HEK293T (cell line): ENCODE measurements around the gene RAPGEF3.

ENCODE experiments used
- CTCF ChIA-PET: fragments of 350-600 bp; formaldehyde crosslinking; extraction: SDS; loops from one replicate; lab custom pipeline; 2021; ENCODE audit warnings: antibody characterized with exemption, inconsistent platforms; lab: Yijun Ruan, JAX
- POLR2A ChIA-PET: fragments of 350-600 bp; formaldehyde crosslinking; extraction: SDS; loops from one replicate; lab custom pipeline; 2020; ENCODE audit warnings: antibody characterized with exemption, inconsistent platforms; lab: Yijun Ruan, JAX
- DNase-seq: peaks from one replicate; pipeline ENCODE4 v3.0.0; 2012; ENCODE audit warnings: mixed read lengths; ENCODE audit errors: extremely low spot score
- ARNT ChIP-seq: fragments of 450-650 bp; IDR thresholded peaks from 2 replicates; pipeline ENCODE4 v1.6.1; 2017; ENCODE audit warnings: mild to moderate bottlenecking
- BHLHE40 ChIP-seq: fragments of 450-650 bp; IDR thresholded peaks from 2 replicates; pipeline ENCODE4 v1.6.1; 2016; ENCODE audit warnings: mild to moderate bottlenecking, moderate library complexity, borderline replicate concordance
- CTBP1 ChIP-seq: fragments of 450-650 bp; IDR thresholded peaks from 2 replicates; pipeline ENCODE4 v1.6.1; 2016; ENCODE audit warnings: borderline replicate concordance
- ELF4 ChIP-seq: fragments of 450-650 bp; IDR thresholded peaks from 2 replicates; pipeline ENCODE4 v1.6.1; 2017; ENCODE audit warnings: antibody characterized with exemption
- FOXA1 ChIP-seq: fragments of 450-650 bp; IDR thresholded peaks from 2 replicates; pipeline ENCODE4 v1.6.1; 2016; ENCODE audit warnings: mild to moderate bottlenecking
- FOXK2 ChIP-seq: fragments of 450-650 bp; IDR thresholded peaks from 2 replicates; pipeline ENCODE4 v1.6.1; 2016; ENCODE audit warnings: mild to moderate bottlenecking
- FOXM1 ChIP-seq: fragments of 450-650 bp; IDR thresholded peaks from 2 replicates; pipeline ENCODE4 v1.6.1; 2017; ENCODE audit warnings: mild to moderate bottlenecking, borderline replicate concordance
- HDGF ChIP-seq: fragments of 450-650 bp; IDR thresholded peaks from 2 replicates; pipeline ENCODE4 v1.6.1; 2017; ENCODE audit warnings: antibody characterized with exemption, borderline replicate concordance
- L3MBTL2 ChIP-seq: fragments of 450-650 bp; conservative IDR thresholded peaks from 2 replicates; pipeline ENCODE4 v1.6.1; 2016; ENCODE audit warnings: mild to moderate bottlenecking
- LEF1 ChIP-seq: fragments of 450-650 bp; IDR thresholded peaks from 2 replicates; pipeline ENCODE4 v1.6.1; 2017; ENCODE audit warnings: mild to moderate bottlenecking, borderline replicate concordance
- NFRKB ChIP-seq: fragments of 450-650 bp; IDR thresholded peaks from 2 replicates; pipeline ENCODE4 v1.6.1; 2016; ENCODE audit warnings: mild to moderate bottlenecking, moderate library complexity
- PKNOX1 ChIP-seq: fragments of 450-650 bp; IDR thresholded peaks from 2 replicates; pipeline ENCODE4 v1.6.1; 2016
- SP1 ChIP-seq: fragments of 450-650 bp; IDR thresholded peaks from 2 replicates; pipeline ENCODE4 v1.6.1; 2017
- SUZ12 ChIP-seq: fragments of 450-650 bp; IDR thresholded peaks from 2 replicates; pipeline ENCODE4 v1.6.1; 2016; ENCODE audit warnings: mild to moderate bottlenecking
- TARDBP ChIP-seq: fragments of 450-650 bp; IDR thresholded peaks from 2 replicates; pipeline ENCODE4 v1.6.1; 2016
- ZNF384 ChIP-seq: fragments of 450-650 bp; IDR thresholded peaks from 2 replicates; pipeline ENCODE4 v1.6.1; 2016

The RAPGEF3 gene

DNA sequence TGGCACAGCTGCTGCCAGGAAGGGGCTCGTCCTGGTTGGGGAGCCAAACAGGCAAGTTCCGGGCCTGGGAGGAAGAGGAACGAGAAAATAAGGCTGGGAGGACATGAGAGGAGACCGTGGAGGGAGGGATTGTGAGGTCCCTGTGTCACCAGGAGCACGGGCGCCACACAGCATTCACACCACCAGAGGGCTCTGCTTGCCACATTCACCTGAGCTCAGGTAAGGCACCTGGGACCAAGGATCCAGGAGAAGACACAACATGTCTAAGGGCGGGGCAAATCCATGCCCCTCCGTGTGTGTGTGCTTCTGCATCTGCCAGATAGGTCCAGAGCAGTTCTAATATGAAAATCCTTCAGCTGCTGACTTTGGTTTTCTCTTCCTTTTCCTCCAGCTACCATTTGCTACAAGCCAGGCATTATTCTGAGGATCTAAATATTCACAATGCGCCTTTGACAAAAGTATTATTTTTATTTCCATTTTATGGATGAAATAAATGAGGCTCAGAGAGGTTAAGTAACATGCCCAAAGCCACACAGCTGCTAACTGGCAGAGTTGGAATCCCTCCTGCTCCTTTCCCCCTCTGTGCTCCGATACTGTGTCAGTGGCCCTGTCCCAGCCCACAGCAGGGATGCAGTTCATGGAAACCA, 14.6 kb downstream of the RAPGEF3 start:
- peak; percentile 42 for DNase-seq
- ChIA-PET CTCF (interaction anchor here (1.0 to 6.3 kb wide), 10 partner anchors 10 to 94 kb away, joined by 3 to 85 read pairs (median 6); partner anchors contain the start of gene SLC48A1), POLR2A (interaction anchor here (0.8 to 1.6 kb wide), 6 partner anchors 11 to 94 kb away, joined by 3 to 6 read pairs (median 4); no protein-coding TSS in a partner anchor)
- TF ChIP-seq ELF4, result no peak
- no peak for TF ChIP-seq FOXK2

- no peak for DNase-seq
- POLR2A ChIA-PET, result interaction anchor here (0.8 to 1.6 kb wide), 4 partner anchors 12 to 89 kb away, joined by 3 to 6 read pairs (median 4); no protein-coding TSS in a partner anchor
- TF ChIP-seq ZNF384 (no peak), L3MBTL2 (no peak), CTBP1 (no peak), HDGF (no peak)
These were observed 15.3 kb downstream of the RAPGEF3 start for GRCh38 chr12:47743311-47743860.

DNA sequence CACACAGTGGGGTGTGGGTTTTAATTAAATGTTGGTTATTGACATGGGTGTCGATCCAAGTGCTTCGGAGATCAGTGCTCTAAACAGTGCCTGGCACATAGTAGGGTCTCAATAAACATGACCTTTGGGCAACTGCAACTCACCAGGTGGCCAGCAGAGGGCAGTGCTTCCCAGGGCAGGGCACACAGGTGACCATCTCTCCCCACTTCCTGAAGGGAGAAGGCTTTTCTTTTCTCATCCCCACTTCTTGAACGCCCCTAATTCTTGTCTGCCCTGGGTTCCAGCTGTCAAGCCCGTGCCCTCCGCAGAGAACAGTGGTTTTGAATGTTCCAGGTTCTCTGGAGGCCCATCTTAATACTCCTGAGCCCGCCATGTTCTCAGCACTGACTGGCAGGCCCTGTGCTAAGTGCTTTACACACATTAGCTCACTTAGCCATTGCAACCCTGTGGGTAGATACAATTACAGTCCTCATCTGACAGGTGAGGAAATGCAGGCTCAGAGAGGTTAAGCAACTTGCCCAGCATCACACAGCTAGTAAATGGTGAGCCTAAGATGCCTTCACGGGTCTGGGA, 16.3 kb downstream of the RAPGEF3 start:
- TF ChIP-seq TARDBP, result no peak
- TF ChIP-seq SP1, result no peak
- no peak for TF ChIP-seq NFRKB
- no peak for TF ChIP-seq SUZ12
- no peak for TF ChIP-seq LEF1
- TF ChIP-seq CTBP1, result no peak
- TF ChIP-seq FOXM1, result no peak; the same call in 1 of the 2 replicates
- TF ChIP-seq ARNT, result no peak
- TF ChIP-seq HDGF, result no peak
- no peak for TF ChIP-seq FOXK2
- no peak for TF ChIP-seq ZNF384
- TF ChIP-seq PKNOX1, result no peak
- TF ChIP-seq L3MBTL2, result no peak
- TF ChIP-seq BHLHE40, result no peak
- TF ChIP-seq ELF4, result no peak
- no peak for TF ChIP-seq FOXA1
- peak; percentile 66 for DNase-seq
- ChIA-PET POLR2A (interaction anchor here (1.3 to 1.6 kb wide), 2 partner anchors 13 to 28 kb away, joined by 3 to 5 read pairs; no protein-coding TSS in a partner anchor), CTCF (interaction anchor here (0.7 to 6.3 kb wide), 15 partner anchors 9 to 104 kb away, joined by 3 to 85 read pairs (median 8); partner anchors contain the start of genes ENDOU, RAPGEF3 and RPAP3)

More at GRCh38 chr12:47743311-47743860, 15.3 kb downstream of the RAPGEF3 start:
- CTCF ChIA-PET, result interaction anchor here (0.9 to 6.3 kb wide), 15 partner anchors 9 to 98 kb away, joined by 3 to 85 read pairs (median 8); partner anchors contain the start of genes ENDOU, RAPGEF3 and SLC48A1

DNA sequence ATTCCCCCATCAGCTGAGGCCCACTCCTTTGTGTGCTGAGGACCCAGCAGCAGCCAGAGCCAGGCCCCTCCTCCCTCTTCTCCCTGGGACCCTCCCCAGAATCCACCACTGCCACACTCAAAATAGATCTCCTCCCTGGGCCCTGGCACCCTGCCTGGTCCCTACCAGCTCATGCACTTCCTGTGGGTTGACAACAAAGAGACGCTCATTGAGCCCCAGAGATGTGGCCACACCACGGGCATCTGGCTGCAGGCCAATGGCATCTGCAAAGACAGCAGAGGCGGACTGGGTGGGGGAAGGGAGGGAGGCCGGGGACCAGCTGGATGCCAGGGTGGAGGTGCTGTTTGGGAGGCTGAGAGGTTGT, 17.4 kb downstream of the RAPGEF3 start:
- ChIA-PET CTCF (interaction anchor here (0.6 to 6.3 kb wide), 16 partner anchors 8 to 105 kb away, joined by 3 to 85 read pairs (median 6); partner anchors contain the start of genes ENDOU, RAPGEF3 and RPAP3), POLR2A (interaction anchor here (0.9 kb wide), 1 partner anchor 35 kb away, joined by 3 read pairs; the partner anchor contains the start of gene RPAP3)
- DNase-seq, result no peak
- TF ChIP-seq CTBP1 (no peak), BHLHE40 (no peak)

DNA sequence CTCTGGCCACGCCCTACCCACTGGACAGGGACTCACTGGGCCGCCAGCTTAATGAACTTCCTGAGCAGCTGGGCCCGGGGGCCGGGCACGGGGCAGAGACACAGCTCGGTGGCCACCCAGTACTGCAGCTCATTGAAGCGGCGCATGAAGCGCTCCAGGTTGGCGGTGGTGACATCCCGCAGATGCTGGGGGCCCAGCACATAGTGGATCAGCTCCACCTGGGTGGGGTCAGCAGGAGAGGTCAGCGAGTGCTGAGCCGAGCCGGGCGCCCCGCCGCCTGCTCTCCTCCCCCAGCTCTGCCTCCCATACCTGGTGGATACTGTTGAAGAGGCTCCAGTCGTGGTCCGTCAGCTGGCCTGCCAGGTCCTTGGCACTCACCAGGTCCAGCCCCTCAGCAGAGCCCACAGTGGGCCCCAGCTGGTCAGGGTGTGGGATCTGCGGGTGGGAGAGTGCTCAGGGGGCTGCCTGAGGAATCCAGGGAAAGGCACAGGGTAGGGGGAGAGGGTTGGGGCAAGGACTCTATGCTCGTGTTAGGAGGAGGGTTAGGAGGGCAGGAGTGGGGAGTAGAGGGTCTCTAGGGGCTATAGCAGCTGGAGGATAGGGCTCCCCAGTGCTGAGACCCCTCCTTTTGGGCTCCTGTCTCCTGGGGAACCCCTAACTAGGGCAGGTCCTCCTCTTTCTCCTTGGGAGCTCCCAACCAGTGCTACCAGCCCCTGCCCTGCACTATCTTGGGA, 17.9 kb downstream of the RAPGEF3 start:
- no peak for TF ChIP-seq CTBP1
- TF ChIP-seq FOXA1, result no peak
- no peak for TF ChIP-seq SP1
- TF ChIP-seq SUZ12, result no peak
- no peak for TF ChIP-seq PKNOX1
- no peak for TF ChIP-seq ARNT
- TF ChIP-seq NFRKB, result no peak
- TF ChIP-seq ZNF384, result no peak
- TF ChIP-seq ELF4, result no peak
- TF ChIP-seq L3MBTL2, result no peak
- TF ChIP-seq FOXK2, result no peak
- TF ChIP-seq LEF1, result no peak
- no peak for TF ChIP-seq BHLHE40
- no peak for TF ChIP-seq HDGF
- DNase-seq, result no peak
- CTCF ChIA-PET, result interaction anchor here (0.6 to 6.3 kb wide), 11 partner anchors 7 to 98 kb away, joined by 3 to 85 read pairs (median 5); partner anchors contain the start of gene RPAP3
- POLR2A ChIA-PET, result interaction anchor here (0.9 kb wide), 1 partner anchor 35 kb away, joined by 3 read pairs; the partner anchor contains the start of gene RPAP3

GRCh38 chr12:47739979-47740378, 18.7 kb downstream of the RAPGEF3 start:
- no peak for TF ChIP-seq SUZ12
- no peak for TF ChIP-seq ARNT
- no peak for TF ChIP-seq FOXM1
- TF ChIP-seq FOXA1, result no peak
- TF ChIP-seq L3MBTL2, result no peak
- no peak for TF ChIP-seq NFRKB
- TF ChIP-seq HDGF, result no peak
- TF ChIP-seq ELF4, result no peak
- TF ChIP-seq FOXK2, result no peak
- no peak for TF ChIP-seq SP1
- ChIA-PET CTCF (interaction anchor here (0.6 to 6.3 kb wide), 3 partner anchors 16 to 98 kb away, joined by 3 to 85 read pairs (median 3); no protein-coding TSS in a partner anchor), POLR2A (no interaction called here)
- no peak for DNase-seq
